HEK293 (cell line): ENCODE results near the gene AQP9.

Experiments
- BCL11B ChIP-seq: fragments of 450-650 bp; formaldehyde crosslinking; IDR thresholded peaks from 2 replicates; pipeline ENCODE4 v1.5.1; 2016; ENCODE audit warnings: low read depth, missing biosample characterization, missing genetic modification characterization
- KLF1 ChIP-seq: fragments of 450-650 bp; formaldehyde crosslinking; IDR thresholded peaks from 2 replicates; pipeline ENCODE4 v1.5.1; 2016; ENCODE audit warnings: missing biosample characterization, missing genetic modification characterization
- YY1 ChIP-seq: fragments of 450-650 bp; formaldehyde crosslinking; IDR thresholded peaks from 2 replicates; pipeline ENCODE4 v1.5.1; 2018; ENCODE audit warnings: missing biosample characterization, missing genetic modification characterization
- ZNF19 ChIP-seq: fragments of 450-650 bp; formaldehyde crosslinking; IDR thresholded peaks from 2 replicates; pipeline ENCODE4; 2016; ENCODE audit warnings: missing biosample characterization, missing genetic modification characterization, low read depth
- TF ChIP-seq, protein P1 (sequence below): fragments of 450-650 bp; formaldehyde crosslinking; IDR thresholded peaks from 2 replicates; pipeline ENCODE4 v1.5.1; 2016; ENCODE audit warnings: missing biosample characterization, missing genetic modification characterization
- TF ChIP-seq, protein P2 (sequence below): fragments of 450-650 bp; formaldehyde crosslinking; IDR thresholded peaks from 2 replicates; pipeline ENCODE4 v1.5.1; 2016; ENCODE audit warnings: missing biosample characterization, missing genetic modification characterization
- TF ChIP-seq, protein P3 (sequence below): fragments of 450-650 bp; formaldehyde crosslinking; IDR thresholded peaks from 2 replicates; pipeline ENCODE4 v1.5.1; 2016; ENCODE audit warnings: missing biosample characterization, missing genetic modification characterization, low read depth
- TF ChIP-seq, protein P4 (sequence below): fragments of 450-650 bp; formaldehyde crosslinking; optimal IDR thresholded peaks from 2 replicates; pipeline ENCODE3; 2016; ENCODE audit warnings: missing biosample characterization, mild to moderate bottlenecking, missing genetic modification characterization
- TF ChIP-seq, protein P5 (sequence below): fragments of 450-650 bp; IDR thresholded peaks from 2 replicates; pipeline ENCODE4 v1.5.1; 2018; ENCODE audit warnings: missing biosample characterization, mild to moderate bottlenecking, missing genetic modification characterization
- TF ChIP-seq, protein P6 (sequence below): fragments of 450-650 bp; formaldehyde crosslinking; IDR thresholded peaks from 2 replicates; pipeline ENCODE4 v1.5.1; 2016; ENCODE audit warnings: missing biosample characterization, missing genetic modification characterization

DNA sequence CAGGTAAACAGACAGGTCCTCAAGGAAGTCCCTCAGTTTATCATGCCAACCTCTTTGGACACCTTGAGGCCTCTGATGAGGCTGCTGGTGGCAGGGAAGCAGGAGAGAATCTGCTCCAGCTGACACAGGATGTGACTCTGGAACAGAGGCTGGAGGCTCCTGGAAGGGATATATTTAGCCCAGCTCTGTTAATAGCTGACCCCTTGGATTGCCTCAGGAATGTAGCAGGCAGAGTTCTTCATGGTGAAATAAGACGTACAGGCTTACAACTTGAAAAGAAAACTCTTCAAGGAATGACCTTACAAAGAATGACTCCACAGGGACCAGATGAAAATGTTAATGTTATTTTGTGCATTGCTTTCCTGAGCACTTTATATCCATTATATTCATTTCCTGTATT lies 90.5 kb downstream of the AQP9 start:
- TF ChIP-seq, protein P1, sequence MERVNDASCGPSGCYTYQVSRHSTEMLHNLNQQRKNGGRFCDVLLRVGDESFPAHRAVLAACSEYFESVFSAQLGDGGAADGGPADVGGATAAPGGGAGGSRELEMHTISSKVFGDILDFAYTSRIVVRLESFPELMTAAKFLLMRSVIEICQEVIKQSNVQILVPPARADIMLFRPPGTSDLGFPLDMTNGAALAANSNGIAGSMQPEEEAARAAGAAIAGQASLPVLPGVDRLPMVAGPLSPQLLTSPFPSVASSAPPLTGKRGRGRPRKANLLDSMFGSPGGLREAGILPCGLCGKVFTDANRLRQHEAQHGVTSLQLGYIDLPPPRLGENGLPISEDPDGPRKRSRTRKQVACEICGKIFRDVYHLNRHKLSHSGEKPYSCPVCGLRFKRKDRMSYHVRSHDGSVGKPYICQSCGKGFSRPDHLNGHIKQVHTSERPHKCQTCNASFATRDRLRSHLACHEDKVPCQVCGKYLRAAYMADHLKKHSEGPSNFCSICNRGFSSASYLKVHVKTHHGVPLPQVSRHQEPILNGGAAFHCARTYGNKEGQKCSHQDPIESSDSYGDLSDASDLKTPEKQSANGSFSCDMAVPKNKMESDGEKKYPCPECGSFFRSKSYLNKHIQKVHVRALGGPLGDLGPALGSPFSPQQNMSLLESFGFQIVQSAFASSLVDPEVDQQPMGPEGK: no peak
- TF ChIP-seq, protein P2, sequence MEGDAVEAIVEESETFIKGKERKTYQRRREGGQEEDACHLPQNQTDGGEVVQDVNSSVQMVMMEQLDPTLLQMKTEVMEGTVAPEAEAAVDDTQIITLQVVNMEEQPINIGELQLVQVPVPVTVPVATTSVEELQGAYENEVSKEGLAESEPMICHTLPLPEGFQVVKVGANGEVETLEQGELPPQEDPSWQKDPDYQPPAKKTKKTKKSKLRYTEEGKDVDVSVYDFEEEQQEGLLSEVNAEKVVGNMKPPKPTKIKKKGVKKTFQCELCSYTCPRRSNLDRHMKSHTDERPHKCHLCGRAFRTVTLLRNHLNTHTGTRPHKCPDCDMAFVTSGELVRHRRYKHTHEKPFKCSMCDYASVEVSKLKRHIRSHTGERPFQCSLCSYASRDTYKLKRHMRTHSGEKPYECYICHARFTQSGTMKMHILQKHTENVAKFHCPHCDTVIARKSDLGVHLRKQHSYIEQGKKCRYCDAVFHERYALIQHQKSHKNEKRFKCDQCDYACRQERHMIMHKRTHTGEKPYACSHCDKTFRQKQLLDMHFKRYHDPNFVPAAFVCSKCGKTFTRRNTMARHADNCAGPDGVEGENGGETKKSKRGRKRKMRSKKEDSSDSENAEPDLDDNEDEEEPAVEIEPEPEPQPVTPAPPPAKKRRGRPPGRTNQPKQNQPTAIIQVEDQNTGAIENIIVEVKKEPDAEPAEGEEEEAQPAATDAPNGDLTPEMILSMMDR (tag by site-specific recombination): no peak
- no peak for TF ChIP-seq KLF1
- no peak for TF ChIP-seq ZNF19 (tag by site-specific recombination)
- TF ChIP-seq, protein P3, sequence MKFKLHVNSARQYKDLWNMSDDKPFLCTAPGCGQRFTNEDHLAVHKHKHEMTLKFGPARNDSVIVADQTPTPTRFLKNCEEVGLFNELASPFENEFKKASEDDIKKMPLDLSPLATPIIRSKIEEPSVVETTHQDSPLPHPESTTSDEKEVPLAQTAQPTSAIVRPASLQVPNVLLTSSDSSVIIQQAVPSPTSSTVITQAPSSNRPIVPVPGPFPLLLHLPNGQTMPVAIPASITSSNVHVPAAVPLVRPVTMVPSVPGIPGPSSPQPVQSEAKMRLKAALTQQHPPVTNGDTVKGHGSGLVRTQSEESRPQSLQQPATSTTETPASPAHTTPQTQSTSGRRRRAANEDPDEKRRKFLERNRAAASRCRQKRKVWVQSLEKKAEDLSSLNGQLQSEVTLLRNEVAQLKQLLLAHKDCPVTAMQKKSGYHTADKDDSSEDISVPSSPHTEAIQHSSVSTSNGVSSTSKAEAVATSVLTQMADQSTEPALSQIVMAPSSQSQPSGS (tag by site-specific recombination): no peak
- TF ChIP-seq, protein P4, sequence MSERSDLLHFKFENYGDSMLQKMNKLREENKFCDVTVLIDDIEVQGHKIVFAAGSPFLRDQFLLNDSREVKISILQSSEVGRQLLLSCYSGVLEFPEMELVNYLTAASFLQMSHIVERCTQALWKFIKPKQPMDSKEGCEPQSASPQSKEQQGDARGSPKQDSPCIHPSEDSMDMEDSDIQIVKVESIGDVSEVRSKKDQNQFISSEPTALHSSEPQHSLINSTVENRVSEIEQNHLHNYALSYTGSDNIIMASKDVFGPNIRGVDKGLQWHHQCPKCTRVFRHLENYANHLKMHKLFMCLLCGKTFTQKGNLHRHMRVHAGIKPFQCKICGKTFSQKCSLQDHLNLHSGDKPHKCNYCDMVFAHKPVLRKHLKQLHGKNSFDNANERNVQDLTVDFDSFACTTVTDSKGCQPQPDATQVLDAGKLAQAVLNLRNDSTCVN (tag by site-specific recombination): no peak
- TF ChIP-seq, protein P5, sequence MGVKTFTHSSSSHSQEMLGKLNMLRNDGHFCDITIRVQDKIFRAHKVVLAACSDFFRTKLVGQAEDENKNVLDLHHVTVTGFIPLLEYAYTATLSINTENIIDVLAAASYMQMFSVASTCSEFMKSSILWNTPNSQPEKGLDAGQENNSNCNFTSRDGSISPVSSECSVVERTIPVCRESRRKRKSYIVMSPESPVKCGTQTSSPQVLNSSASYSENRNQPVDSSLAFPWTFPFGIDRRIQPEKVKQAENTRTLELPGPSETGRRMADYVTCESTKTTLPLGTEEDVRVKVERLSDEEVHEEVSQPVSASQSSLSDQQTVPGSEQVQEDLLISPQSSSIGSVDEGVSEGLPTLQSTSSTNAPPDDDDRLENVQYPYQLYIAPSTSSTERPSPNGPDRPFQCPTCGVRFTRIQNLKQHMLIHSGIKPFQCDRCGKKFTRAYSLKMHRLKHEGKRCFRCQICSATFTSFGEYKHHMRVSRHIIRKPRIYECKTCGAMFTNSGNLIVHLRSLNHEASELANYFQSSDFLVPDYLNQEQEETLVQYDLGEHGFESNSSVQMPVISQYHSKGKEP (tag by site-specific recombination): no peak
- no peak for TF ChIP-seq BCL11B
- no peak for TF ChIP-seq YY1 (tag by site-specific recombination)
- TF ChIP-seq, protein P6, sequence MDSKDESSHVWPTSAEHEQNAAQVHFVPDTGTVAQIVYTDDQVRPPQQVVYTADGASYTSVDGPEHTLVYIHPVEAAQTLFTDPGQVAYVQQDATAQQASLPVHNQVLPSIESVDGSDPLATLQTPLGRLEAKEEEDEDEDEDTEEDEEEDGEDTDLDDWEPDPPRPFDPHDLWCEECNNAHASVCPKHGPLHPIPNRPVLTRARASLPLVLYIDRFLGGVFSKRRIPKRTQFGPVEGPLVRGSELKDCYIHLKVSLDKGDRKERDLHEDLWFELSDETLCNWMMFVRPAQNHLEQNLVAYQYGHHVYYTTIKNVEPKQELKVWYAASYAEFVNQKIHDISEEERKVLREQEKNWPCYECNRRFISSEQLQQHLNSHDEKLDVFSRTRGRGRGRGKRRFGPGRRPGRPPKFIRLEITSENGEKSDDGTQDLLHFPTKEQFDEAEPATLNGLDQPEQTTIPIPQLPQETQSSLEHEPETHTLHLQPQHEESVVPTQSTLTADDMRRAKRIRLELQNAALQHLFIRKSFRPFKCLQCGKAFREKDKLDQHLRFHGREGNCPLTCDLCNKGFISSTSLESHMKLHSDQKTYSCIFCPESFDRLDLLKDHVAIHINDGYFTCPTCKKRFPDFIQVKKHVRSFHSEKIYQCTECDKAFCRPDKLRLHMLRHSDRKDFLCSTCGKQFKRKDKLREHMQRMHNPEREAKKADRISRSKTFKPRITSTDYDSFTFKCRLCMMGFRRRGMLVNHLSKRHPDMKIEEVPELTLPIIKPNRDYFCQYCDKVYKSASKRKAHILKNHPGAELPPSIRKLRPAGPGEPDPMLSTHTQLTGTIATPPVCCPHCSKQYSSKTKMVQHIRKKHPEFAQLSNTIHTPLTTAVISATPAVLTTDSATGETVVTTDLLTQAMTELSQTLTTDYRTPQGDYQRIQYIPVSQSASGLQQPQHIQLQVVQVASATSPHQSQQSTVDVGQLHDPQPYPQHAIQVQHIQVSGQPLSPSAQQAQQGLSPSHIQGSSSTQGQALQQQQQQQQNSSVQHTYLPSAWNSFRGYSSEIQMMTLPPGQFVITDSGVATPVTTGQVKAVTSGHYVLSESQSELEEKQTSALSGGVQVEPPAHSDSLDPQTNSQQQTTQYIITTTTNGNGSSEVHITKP (tag by site-specific recombination): no peak
